ENCODE data around the gene HTRA2. TPM values are rescaled to one million over a fixed set of nuclear protein-coding genes. Genes with fewer than 3 reads are reported as not detected.

HTRA2 gene
- total and polyA plus RNA-seq, 4 donors: 13.3 to 81.8 (median 18.5) TPM

DNA sequence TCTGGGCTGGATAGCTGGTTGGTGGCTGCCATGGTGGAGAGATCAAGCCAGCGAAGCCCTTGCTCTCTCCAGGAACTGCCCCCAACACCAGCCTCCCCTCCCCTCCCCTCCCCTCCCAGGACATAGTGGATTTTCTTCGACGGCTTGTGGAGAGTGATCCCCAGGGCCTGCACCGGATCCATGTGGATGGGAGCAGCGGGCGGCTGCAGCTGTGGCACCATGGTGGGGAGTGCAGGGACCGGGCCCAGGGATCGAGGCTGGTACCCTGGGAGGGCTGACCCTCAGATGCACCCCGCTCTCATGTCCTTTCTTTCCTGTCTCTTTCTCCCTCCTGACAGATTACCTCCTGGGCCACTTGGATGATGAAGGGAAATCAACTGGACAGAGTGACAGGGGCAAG, 39.8 kb upstream of the HTRA2 start:
- H3K4me3 ChIP-seq (ENCODE audit: low read depth in 1 of 3, low read length in 3 of 3): peak overlapping the region in 1 of 3 donors; percentile 25
- H3K27me3 ChIP-seq (ENCODE audit: control insufficient read depth in 4 of 4, insufficient read depth in 4 of 4, low read length in 3 of 4): no peaks in the 10 kb centered on the region
- H3K9ac ChIP-seq (ENCODE audit: low read depth in 1 of 2, low read length in 2 of 2): no peak overlapping the region
- WGBS: 93% methylated on average over 9 of the region's 9 CpGs
- H3K9me3 ChIP-seq (ENCODE audit: control insufficient read depth in 4 of 4, low read length in 3 of 4): no peaks in the 10 kb centered on the region
- TF ChIP-seq, protein P1, sequence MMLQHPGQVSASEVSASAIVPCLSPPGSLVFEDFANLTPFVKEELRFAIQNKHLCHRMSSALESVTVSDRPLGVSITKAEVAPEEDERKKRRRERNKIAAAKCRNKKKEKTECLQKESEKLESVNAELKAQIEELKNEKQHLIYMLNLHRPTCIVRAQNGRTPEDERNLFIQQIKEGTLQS (IDR thresholded peaks at IDR 0.05): no peak
- TF ChIP-seq, protein P2, sequence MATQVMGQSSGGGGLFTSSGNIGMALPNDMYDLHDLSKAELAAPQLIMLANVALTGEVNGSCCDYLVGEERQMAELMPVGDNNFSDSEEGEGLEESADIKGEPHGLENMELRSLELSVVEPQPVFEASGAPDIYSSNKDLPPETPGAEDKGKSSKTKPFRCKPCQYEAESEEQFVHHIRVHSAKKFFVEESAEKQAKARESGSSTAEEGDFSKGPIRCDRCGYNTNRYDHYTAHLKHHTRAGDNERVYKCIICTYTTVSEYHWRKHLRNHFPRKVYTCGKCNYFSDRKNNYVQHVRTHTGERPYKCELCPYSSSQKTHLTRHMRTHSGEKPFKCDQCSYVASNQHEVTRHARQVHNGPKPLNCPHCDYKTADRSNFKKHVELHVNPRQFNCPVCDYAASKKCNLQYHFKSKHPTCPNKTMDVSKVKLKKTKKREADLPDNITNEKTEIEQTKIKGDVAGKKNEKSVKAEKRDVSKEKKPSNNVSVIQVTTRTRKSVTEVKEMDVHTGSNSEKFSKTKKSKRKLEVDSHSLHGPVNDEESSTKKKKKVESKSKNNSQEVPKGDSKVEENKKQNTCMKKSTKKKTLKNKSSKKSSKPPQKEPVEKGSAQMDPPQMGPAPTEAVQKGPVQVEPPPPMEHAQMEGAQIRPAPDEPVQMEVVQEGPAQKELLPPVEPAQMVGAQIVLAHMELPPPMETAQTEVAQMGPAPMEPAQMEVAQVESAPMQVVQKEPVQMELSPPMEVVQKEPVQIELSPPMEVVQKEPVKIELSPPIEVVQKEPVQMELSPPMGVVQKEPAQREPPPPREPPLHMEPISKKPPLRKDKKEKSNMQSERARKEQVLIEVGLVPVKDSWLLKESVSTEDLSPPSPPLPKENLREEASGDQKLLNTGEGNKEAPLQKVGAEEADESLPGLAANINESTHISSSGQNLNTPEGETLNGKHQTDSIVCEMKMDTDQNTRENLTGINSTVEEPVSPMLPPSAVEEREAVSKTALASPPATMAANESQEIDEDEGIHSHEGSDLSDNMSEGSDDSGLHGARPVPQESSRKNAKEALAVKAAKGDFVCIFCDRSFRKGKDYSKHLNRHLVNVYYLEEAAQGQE (IDR thresholded peaks at IDR 0.05): no peak
- TF ChIP-seq, protein P3, sequence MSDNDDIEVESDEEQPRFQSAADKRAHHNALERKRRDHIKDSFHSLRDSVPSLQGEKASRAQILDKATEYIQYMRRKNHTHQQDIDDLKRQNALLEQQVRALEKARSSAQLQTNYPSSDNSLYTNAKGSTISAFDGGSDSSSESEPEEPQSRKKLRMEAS (IDR thresholded peaks at IDR 0.05): no peak
- TF ChIP-seq RXRA (IDR thresholded peaks at IDR 0.05) (no peak), RAD21 (IDR thresholded peaks at IDR 0.05) (no peak), FOXA2 (IDR thresholded peaks at IDR 0.05) (no peak), EGR1 (IDR thresholded peaks at IDR 0.05; ENCODE audit: low read depth in 2 of 2) (no peak)
- no peak for DNase-seq (ENCODE audit: low spot score)
- H3K4me1 ChIP-seq (ENCODE audit: control insufficient read depth in 4 of 4, insufficient read depth in 4 of 4, low read length in 3 of 4): peaks cover 39 to 73% (median 65%) of the 10 kb centered on the region in 4 donors
- peak overlapping the region; percentile 22 to 50 for H3K27ac ChIP-seq (ENCODE audit: low read depth in 1 of 2, low read length in 2 of 2)
- H3K36me3 ChIP-seq (ENCODE audit: control insufficient read depth in 4 of 4, insufficient read depth in 3 of 4, low read depth in 1 of 4, low read length in 3 of 4): peaks cover 10 to 16% (median 14%) of the 10 kb centered on the region in 4 donors

DNA sequence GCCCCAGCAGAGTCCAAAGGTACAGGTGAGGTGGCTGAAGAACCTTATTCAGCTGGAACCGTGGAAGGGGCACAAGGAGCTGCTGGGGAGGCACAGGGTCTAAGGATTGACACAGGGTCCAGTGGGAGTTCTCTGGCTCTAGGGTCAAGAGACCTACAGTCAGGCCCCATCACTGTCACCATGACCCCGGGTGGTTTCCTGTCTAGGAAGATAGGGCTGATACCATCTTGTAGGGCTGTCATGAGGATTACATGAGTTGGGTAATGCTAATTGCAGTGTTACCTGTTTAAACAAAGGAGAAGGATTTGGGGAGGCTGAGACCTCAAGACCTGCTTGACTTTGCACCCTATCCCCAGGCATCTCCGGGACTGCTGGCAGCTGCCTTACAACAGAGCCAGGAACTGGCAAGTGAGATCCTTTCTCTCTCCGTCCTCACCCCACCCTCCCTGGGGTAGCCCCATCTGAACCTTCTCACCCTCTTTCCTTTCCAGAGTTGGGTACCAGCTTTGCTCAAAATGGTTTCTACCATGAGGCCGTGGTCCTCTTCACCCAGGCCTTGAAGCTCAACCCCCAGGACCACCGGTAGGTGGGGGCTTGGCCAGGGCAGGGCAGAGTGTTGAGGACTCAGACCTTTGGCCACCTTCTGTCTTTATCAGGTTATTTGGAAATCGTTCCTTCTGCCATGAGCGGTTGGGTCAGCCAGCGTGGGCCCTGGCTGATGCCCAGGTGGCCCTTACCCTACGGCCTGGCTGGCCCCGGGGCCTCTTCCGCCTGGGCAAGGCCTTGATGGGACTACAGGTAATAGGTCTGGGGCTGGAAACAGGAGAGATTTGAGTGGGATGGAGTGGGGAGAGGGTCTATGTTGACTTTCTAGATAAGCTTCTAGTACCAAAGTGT, 37.8 kb upstream of the HTRA2 start:
- Histone ChIP-seq H3K4me3 (ENCODE audit: low read depth in 1 of 3, low read length in 3 of 3) (no peak overlapping the region), H3K9me3 (ENCODE audit: control insufficient read depth in 4 of 4, low read length in 3 of 4) (no peaks in the 10 kb centered on the region), H3K36me3 (ENCODE audit: control insufficient read depth in 4 of 4, insufficient read depth in 3 of 4, low read depth in 1 of 4, low read length in 3 of 4) (peaks cover 10 to 16% (median 14%) of the 10 kb centered on the region in 4 donors), H3K4me1 (ENCODE audit: control insufficient read depth in 4 of 4, insufficient read depth in 4 of 4, low read length in 3 of 4) (peaks cover 38 to 82% (median 65%) of the 10 kb centered on the region in 4 donors), H3K9ac (ENCODE audit: low read depth in 1 of 2, low read length in 2 of 2) (no peak overlapping the region), H3K27ac (ENCODE audit: low read depth in 1 of 2, low read length in 2 of 2) (peak overlapping the region; percentile 4 to 57), H3K27me3 (ENCODE audit: control insufficient read depth in 4 of 4, insufficient read depth in 4 of 4, low read length in 3 of 4) (no peaks in the 10 kb centered on the region)
- no peak for DNase-seq (ENCODE audit: low spot score)
- WGBS: 45% methylated on average over 12 of the region's 12 CpGs
- TF ChIP-seq RXRA (IDR thresholded peaks at IDR 0.05) (peak; percentile 89 to 91), HNF4A (conservative IDR thresholded peaks at IDR 0.05) (peak; percentile 84 to 95), NR2F2 (IDR thresholded peaks at IDR 0.05) (no peak), TAF1 (conservative IDR thresholded peaks at IDR 0.05) (no peak), SP1 (IDR thresholded peaks at IDR 0.05) (peak; percentile 69), YY1 (IDR thresholded peaks at IDR 0.05) (peak; percentile 79), GABPA (IDR thresholded peaks at IDR 0.05 in 1 of 2, conservative IDR thresholded peaks at IDR 0.05 in 1 of 2) (peak in 1 of 2 donors; percentile 74), JUND (IDR thresholded peaks at IDR 0.05) (peak in 1 of 2 donors; percentile 65), RAD21 (IDR thresholded peaks at IDR 0.05) (peak; percentile 15 to 28), HNF4G (IDR thresholded peaks at IDR 0.05) (peak; percentile 67), EGR1 (IDR thresholded peaks at IDR 0.05; ENCODE audit: low read depth in 2 of 2) (peak in 1 of 2 donors; percentile 39), FOXA2 (IDR thresholded peaks at IDR 0.05) (no peak)
- TF ChIP-seq, protein P4, sequence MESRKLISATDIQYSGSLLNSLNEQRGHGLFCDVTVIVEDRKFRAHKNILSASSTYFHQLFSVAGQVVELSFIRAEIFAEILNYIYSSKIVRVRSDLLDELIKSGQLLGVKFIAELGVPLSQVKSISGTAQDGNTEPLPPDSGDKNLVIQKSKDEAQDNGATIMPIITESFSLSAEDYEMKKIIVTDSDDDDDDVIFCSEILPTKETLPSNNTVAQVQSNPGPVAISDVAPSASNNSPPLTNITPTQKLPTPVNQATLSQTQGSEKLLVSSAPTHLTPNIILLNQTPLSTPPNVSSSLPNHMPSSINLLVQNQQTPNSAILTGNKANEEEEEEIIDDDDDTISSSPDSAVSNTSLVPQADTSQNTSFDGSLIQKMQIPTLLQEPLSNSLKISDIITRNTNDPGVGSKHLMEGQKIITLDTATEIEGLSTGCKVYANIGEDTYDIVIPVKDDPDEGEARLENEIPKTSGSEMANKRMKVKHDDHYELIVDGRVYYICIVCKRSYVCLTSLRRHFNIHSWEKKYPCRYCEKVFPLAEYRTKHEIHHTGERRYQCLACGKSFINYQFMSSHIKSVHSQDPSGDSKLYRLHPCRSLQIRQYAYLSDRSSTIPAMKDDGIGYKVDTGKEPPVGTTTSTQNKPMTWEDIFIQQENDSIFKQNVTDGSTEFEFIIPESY (IDR thresholded peaks at IDR 0.05): peak; percentile 69
- TF ChIP-seq, protein P2 (IDR thresholded peaks at IDR 0.05): peak; percentile 44
- TF ChIP-seq, protein P3 (IDR thresholded peaks at IDR 0.05): peak; percentile 84
- TF ChIP-seq, protein P1 (IDR thresholded peaks at IDR 0.05): peak; percentile 24
- TF ChIP-seq, protein P5, sequence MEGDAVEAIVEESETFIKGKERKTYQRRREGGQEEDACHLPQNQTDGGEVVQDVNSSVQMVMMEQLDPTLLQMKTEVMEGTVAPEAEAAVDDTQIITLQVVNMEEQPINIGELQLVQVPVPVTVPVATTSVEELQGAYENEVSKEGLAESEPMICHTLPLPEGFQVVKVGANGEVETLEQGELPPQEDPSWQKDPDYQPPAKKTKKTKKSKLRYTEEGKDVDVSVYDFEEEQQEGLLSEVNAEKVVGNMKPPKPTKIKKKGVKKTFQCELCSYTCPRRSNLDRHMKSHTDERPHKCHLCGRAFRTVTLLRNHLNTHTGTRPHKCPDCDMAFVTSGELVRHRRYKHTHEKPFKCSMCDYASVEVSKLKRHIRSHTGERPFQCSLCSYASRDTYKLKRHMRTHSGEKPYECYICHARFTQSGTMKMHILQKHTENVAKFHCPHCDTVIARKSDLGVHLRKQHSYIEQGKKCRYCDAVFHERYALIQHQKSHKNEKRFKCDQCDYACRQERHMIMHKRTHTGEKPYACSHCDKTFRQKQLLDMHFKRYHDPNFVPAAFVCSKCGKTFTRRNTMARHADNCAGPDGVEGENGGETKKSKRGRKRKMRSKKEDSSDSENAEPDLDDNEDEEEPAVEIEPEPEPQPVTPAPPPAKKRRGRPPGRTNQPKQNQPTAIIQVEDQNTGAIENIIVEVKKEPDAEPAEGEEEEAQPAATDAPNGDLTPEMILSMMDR (IDR thresholded peaks at IDR 0.05; ENCODE audit: low read depth, low read length, missing input control): no peak

Data from liver (tissue), 9 donors.